Gastrocnemius medialis (tissue), 4 donors: Measurements from ENCODE around the gene SHROOM3.

Experiments used
- POLR2A ChIP-seq, 2 donors: fragments of 450-650 bp; IDR thresholded peaks; one replicate each; pipeline ENCODE4 v1.6.1; 2017; ENCODE audit warnings: antibody characterized with exemption in 2 of 2, mild to moderate bottlenecking in 2 of 2, moderate library complexity in 2 of 2
- TF ChIP-seq, protein P1 (sequence below), 5 experiments: fragments of 450-650 bp in 3 of 5; fragments of 200-600 bp in 2 of 5; sonication (generic) in 2 of 5; IDR thresholded peaks in 4 of 5; conservative IDR thresholded peaks in 1 of 5; 1 replicate in 4 of 5; 2 replicates in 1 of 5; pipeline ENCODE4 v1.5.1; 2016 to 2019; ENCODE audit warnings: antibody characterized with exemption in 5 of 5, mild to moderate bottlenecking in 3 of 5, moderate library complexity in 3 of 5

DNA sequence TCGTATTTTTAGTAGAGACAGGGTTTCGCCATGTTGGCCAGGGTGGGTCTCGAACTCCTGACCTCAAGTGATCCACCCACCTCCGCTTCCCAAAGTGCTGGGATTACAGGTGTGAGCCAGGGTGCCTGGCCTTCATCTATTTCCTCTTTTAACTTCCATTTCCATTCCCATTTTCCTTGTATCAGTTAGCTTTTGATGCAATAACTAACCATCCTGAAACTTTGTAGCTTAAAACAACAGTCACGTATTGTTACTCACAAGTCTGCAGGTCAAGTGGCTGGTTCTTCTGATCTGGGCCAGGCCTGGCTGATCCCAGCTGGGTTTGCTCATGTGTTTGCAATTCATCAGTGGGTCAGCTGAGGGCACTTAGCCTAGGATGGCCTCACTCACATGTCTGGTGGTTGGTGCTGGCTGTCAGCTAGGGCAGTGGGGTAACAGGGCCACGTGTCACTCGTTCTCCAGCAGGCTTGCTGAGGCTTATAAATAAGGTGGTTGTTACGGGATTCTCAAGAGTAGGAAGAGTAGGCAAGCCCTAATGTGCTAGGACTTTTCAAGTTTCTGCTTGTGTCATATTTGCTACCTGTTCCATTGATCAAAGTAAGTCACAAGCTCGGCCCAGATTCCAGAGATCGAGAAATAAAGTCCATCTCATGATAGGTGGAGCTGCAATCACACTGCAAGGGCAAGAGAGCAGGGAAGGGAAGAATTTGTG is 374.7 kb downstream of the SHROOM3 start:
- TF ChIP-seq, protein P1, sequence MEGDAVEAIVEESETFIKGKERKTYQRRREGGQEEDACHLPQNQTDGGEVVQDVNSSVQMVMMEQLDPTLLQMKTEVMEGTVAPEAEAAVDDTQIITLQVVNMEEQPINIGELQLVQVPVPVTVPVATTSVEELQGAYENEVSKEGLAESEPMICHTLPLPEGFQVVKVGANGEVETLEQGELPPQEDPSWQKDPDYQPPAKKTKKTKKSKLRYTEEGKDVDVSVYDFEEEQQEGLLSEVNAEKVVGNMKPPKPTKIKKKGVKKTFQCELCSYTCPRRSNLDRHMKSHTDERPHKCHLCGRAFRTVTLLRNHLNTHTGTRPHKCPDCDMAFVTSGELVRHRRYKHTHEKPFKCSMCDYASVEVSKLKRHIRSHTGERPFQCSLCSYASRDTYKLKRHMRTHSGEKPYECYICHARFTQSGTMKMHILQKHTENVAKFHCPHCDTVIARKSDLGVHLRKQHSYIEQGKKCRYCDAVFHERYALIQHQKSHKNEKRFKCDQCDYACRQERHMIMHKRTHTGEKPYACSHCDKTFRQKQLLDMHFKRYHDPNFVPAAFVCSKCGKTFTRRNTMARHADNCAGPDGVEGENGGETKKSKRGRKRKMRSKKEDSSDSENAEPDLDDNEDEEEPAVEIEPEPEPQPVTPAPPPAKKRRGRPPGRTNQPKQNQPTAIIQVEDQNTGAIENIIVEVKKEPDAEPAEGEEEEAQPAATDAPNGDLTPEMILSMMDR (IDR thresholded peaks at IDR 0.05 in 4 of 5, conservative IDR thresholded peaks at IDR 0.05 in 1 of 5) = no peak
- TF ChIP-seq POLR2A (IDR thresholded peaks at IDR 0.05) = no peak
